ENCODE measurements around the gene LGALS7B. TPM values are rescaled to one million over a fixed set of nuclear protein-coding genes. Genes with fewer than 3 reads are reported as not detected.

Gene LGALS7B
- total and polyA plus RNA-seq, 2 experiments from 2014 or later = 2.4 to 6.6 TPM

DNA sequence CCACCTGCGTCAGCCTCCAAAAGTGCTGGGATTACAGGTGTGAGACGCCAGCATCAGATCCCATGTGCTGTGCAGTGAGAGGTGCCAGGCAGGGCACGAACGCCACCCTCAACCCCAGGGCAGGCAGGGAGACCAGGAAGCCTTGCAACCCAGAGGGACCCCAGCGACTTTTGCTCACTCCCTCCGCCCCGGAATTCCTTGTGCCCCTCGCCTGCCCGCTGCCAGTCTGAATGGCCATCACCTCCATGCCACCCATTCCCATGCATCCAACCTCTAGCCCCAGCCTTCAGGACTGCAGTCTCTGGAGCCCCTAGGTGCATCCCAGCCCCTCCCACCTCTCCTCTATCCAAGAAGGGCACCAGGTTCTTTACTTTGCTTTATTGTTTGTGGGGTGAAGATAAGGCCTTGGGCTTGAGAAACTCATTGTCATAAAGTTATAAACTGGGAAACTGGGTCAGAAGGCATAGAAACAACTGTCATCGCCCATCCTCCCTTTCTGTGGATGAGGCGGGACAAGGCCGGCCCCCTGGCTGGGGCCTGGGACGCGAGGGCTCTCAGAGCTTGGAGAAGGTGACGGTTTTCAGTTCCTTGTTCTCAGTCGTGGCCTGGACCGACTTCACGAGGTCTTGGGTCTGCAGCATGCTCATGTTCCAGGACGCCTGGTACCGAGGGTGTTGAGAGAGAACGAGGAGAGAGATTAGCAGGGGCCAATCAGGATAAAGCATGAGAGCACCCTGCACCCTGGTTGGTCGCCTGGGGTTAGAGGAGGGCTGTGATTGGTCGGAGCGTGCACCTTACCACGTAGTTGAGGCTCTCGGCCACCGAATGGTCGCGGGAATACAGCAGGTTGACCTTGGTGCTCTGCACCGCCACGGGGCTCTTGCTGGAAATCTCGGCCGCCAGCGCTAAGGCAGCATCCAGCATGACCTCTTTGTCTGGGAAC is 26.3 kb downstream of the LGALS7B start (continued):
- TF ChIP-seq, protein P1, sequence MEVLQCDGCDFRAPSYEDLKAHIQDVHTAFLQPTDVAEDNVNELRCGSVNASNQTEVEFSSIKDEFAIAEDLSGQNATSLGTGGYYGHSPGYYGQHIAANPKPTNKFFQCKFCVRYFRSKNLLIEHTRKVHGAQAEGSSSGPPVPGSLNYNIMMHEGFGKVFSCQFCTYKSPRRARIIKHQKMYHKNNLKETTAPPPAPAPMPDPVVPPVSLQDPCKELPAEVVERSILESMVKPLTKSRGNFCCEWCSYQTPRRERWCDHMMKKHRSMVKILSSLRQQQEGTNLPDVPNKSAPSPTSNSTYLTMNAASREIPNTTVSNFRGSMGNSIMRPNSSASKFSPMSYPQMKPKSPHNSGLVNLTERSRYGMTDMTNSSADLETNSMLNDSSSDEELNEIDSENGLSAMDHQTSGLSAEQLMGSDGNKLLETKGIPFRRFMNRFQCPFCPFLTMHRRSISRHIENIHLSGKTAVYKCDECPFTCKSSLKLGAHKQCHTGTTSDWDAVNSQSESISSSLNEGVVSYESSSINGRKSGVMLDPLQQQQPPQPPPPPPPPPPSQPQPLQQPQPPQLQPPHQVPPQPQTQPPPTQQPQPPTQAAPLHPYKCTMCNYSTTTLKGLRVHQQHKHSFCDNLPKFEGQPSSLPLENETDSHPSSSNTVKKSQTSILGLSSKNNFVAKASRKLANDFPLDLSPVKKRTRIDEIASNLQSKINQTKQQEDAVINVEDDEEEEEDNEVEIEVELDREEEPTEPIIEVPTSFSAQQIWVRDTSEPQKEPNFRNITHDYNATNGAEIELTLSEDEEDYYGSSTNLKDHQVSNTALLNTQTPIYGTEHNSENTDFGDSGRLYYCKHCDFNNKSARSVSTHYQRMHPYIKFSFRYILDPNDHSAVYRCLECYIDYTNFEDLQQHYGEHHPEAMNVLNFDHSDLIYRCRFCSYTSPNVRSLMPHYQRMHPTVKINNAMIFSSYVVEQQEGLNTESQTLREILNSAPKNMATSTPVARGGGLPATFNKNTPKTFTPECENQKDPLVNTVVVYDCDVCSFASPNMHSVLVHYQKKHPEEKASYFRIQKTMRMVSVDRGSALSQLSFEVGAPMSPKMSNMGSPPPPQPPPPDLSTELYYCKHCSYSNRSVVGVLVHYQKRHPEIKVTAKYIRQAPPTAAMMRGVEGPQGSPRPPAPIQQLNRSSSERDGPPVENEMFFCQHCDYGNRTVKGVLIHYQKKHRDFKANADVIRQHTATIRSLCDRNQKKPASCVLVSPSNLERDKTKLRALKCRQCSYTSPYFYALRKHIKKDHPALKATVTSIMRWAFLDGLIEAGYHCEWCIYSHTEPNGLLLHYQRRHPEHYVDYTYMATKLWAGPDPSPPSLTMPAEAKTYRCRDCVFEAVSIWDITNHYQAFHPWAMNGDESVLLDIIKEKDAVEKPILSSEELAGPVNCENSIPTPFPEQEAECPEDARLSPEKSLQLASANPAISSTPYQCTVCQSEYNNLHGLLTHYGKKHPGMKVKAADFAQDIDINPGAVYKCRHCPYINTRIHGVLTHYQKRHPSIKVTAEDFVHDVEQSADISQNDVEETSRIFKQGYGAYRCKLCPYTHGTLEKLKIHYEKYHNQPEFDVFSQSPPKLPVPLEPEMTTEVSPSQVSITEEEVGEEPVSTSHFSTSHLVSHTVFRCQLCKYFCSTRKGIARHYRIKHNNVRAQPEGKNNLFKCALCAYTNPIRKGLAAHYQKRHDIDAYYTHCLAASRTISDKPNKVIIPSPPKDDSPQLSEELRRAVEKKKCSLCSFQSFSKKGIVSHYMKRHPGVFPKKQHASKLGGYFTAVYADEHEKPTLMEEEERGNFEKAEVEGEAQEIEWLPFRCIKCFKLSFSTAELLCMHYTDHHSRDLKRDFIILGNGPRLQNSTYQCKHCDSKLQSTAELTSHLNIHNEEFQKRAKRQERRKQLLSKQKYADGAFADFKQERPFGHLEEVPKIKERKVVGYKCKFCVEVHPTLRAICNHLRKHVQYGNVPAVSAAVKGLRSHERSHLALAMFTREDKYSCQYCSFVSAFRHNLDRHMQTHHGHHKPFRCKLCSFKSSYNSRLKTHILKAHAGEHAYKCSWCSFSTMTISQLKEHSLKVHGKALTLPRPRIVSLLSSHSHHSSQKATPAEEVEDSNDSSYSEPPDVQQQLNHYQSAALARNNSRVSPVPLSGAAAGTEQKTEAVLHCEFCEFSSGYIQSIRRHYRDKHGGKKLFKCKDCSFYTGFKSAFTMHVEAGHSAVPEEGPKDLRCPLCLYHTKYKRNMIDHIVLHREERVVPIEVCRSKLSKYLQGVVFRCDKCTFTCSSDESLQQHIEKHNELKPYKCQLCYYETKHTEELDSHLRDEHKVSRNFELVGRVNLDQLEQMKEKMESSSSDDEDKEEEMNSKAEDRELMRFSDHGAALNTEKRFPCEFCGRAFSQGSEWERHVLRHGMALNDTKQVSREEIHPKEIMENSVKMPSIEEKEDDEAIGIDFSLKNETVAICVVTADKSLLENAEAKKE (CRISPR knock-in tag; IDR thresholded peaks at IDR 0.05) = no peak
- TF ChIP-seq POLR2AphosphoS5 (IDR thresholded peaks at IDR 0.05; ENCODE audit: low read depth) (no peak), STAT1 (IDR thresholded peaks at IDR 0.05; ENCODE audit: unreplicated experiment) (no peak), EZH2 (IDR thresholded peaks at IDR 0.05; ENCODE audit: low read depth, unreplicated experiment) (no peak)
- TF ChIP-seq, protein P2, sequence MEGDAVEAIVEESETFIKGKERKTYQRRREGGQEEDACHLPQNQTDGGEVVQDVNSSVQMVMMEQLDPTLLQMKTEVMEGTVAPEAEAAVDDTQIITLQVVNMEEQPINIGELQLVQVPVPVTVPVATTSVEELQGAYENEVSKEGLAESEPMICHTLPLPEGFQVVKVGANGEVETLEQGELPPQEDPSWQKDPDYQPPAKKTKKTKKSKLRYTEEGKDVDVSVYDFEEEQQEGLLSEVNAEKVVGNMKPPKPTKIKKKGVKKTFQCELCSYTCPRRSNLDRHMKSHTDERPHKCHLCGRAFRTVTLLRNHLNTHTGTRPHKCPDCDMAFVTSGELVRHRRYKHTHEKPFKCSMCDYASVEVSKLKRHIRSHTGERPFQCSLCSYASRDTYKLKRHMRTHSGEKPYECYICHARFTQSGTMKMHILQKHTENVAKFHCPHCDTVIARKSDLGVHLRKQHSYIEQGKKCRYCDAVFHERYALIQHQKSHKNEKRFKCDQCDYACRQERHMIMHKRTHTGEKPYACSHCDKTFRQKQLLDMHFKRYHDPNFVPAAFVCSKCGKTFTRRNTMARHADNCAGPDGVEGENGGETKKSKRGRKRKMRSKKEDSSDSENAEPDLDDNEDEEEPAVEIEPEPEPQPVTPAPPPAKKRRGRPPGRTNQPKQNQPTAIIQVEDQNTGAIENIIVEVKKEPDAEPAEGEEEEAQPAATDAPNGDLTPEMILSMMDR (conservative IDR thresholded peaks at IDR 0.05; ENCODE audit: low read depth in 2 of 2) = no peak
